Measurements from ENCODE around the gene ITSN1. TPM values are rescaled to one million over a fixed set of nuclear protein-coding genes. Genes with fewer than 3 reads are reported as not detected.
A peak's percentile ranks its signal among the peaks of the same experiment; 100 is the strongest.
"Not testable (repeated sequence)": the region's sequence is repeated elsewhere in the genome, so short reads cannot be mapped to it uniquely, and the experiment has no call there.

The ITSN1 gene
- total RNA-seq, 1 donor from 2014 or later, result 9.8 TPM

DNA sequence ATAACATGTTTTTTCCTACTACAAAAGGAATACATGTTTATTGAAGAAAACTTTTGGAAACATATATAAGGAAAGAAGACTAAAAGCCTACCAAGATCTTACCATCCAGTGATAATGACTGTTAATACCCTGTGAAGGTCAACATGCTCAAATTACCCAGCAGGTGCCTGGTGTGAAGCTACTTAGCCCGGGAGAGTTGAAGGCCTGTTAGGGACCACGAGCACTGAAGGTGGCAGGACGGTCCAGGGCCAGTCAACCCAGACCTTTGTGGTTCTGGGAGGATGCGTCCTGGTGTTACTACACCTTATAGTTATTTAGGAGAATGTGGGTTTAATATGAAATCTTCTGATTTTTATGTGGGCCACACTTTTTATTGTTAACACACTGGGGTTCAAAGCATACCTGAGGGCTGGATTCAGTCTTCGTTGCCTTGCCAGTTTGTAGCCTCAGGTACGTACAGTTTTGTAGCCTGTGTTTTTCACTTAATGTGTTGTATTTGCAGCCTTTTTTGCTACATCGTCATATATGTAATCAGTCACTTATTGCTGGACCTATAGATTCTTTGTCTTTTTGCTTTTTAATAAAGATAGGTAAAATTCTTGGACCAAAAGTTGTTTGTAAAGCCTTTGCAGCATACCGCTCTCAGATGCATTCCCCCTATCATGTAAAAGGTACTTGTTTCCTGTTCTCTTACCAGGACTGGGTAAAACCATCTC lies 9.8 kb downstream of the ITSN1 start:
- no peak for ATAC-seq

GRCh38 chr21:33654412-33654811 lies 12.1 kb downstream of the ITSN1 start:
- ATAC-seq, result no peak

GRCh38 chr21:33655588-33656221 lies 13.4 kb downstream of the ITSN1 start:
- ATAC-seq, result peak; percentile 88

GRCh38 chr21:33657124-33657820 lies 15.0 kb downstream of the ITSN1 start:
- ATAC-seq, result no peak

- no peak for ATAC-seq
Observed at GRCh38 chr21:33658919-33659567, 16.7 kb downstream of the ITSN1 start.

DNA sequence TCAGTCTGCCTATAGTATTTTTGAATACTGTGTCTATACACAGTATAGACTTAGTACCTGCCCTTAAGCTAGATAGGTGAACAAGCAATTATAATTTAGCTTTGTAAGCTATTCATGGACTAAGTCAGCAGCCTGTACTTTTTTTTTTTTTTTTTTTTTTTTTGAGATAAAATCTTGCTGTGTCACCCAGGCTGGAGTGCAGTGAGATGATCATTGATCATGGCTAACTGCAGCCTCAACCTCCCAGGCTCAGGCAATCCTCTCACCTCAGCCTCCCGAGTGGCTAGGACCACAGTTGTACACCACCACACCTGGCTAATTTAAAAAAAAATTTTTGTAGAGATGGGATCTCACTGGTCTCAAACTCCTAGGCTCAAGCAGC lies 17.3 kb downstream of the ITSN1 start:
- no peak for ATAC-seq

GRCh38 chr21:33660406-33660805 lies 18.1 kb downstream of the ITSN1 start:
- no peak for ATAC-seq

DNA sequence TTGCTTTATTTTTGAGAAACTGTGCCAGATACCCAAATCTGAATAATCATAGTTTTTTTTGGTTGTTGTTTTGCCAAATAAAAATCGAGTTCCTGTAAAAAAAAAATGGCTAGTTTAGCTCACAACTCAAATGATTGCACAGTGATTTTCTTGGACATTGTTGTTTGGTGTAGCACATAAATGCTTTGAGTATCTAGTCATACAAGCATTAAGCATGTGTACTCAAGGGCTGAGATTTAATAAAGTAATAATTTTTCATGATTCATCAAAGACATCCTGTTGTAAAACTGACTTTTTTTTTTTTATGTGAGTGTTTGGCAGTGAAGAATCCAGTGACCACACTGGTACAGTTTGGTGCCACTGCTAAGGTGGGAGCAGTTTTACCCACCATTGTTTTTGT lies 18.8 kb downstream of the ITSN1 start:
- ATAC-seq, result no peak

- no peak for ATAC-seq
Observed at GRCh38 chr21:33662046-33662445, 19.7 kb downstream of the ITSN1 start.

DNA sequence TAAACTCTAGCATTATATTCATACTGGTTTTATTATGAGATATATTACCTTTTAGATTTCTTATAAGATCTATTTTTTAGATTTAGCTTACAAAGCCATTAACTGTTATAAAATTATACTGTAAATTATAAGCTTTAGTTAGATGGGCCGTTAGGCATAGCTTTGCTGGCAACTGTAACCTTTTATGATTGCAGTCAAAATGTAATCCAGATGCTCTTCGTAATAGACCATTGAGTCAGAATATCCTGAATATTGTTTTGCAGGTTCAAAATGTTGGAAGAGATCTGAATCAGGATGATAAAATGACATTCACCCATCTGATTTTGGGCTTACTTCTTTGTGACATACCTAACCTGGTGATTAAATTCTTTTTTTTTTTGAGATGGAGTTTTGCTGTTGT lies 20.9 kb downstream of the ITSN1 start:
- ATAC-seq, result no peak

DNA sequence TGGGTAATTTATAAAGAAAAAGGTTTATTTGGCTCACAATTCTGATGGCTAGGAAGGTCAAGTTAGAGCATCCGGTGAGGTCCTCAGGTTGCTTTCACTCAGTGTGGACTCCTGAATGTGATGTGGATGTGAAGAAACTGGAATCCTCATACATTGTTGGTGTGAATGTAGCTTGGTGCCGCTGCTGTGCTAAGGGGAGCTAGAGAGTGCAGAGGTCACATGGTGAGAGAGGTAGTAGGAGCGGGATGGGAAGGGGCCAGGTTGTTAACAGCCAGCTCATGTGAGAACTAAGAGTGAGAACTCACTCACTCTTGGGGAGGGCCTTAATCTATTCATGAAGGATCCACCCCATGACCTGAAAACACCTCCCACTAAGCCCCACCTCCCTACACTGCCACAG lies 21.8 kb downstream of the ITSN1 start:
- no peak for ATAC-seq

DNA sequence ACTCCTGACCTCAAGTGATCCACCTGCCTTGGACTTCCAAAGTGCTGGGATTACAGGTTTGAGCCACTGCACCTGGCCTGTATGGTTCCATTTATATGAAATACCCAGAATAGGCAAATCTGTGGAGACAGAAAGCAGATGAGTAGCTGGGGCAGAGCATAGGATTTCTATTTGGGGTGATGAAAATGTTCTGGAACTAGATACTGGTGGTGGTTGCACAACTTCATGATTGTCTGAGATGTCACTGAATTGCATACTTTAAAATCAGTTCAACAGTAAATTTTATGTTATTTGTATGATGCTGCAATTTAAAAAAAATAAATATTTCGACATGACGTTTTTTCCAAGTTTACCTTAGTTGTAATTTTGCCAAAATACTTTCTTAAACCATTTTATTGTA lies 23.9 kb downstream of the ITSN1 start:
- ATAC-seq, result no peak

DNA sequence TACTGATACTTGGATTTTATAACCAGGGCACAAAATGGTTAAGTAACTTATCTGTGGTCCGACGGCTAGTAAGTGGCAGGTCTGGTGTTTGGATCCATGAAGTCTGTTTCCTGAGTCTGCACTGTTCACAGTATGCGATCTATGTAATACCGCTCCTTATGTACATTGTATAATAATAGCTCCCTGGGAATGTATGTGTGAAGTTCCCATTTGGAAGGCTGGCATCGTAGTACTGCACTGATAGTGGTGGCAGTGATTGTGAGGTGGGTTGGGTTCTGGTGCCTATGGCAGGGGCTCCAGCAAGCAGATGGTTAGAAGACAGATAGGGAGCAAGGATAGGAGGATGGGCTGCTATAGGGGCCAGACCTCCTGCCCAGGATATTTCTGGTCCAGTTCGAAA lies 25.3 kb downstream of the ITSN1 start:
- no peak for ATAC-seq

DNA sequence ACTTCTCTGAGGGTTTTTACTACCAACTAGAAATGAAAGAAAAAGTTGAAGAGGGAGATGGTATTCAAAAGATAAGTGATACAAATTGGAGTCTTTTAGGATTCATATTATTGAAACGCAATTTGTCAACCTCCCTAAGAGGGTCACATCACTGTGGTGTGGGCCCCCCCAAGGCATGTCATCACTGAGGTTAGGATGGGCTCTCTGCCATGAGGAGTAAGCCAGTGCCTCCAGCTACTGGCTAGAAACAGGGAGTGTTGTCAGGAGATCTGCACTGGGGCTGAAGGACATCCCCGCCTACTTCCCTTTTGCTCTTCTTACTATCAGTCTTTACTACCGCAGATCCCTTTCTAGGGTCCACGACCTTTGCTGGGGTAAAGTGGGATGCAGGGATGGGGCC lies 25.9 kb downstream of the ITSN1 start:
- ATAC-seq, result no peak

GRCh38 chr21:33668620-33669019 lies 26.3 kb downstream of the ITSN1 start:
- no peak for ATAC-seq

DNA sequence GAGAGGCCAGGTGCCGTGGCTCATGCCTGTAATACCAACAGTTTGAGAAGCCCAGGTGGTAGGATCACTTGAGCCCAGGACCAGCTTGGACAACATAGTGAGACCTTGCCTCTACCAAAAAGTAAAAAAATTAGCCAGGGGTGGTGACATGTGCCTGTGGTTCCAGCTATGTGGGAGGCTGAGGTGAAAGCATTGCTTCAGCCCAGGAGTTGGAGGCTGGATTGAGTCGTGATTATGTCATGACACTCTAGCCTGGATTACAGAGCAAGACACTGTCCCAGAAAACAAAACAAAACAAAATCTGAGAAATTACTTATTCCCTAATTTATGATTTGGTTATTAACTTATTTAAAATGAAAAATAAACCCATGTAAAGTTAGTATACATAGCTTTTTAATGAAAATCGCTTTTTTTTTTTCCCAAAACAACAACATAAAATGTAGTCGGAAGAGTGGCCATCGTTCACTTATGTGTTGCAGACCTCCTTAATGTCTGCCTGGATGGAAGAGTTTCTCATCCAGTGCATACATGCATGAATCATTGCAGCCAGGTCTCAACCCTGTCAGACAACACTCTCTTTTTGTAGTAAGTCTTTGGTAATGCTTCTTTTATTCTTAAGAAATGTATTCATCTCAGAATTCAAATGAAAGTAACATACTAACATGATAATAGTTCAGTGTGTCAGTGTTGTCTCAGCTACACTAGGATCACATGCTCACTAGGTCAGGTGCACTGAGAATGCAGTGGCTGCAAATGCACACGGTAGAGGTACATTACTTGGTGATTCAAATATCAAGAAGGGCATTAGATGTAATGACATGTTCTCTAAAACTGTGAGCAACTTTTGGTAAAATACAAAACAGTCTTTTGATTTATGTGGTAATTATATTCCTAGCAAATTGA lies 28.0 kb downstream of the ITSN1 start:
- peak; percentile 32 for ATAC-seq

DNA sequence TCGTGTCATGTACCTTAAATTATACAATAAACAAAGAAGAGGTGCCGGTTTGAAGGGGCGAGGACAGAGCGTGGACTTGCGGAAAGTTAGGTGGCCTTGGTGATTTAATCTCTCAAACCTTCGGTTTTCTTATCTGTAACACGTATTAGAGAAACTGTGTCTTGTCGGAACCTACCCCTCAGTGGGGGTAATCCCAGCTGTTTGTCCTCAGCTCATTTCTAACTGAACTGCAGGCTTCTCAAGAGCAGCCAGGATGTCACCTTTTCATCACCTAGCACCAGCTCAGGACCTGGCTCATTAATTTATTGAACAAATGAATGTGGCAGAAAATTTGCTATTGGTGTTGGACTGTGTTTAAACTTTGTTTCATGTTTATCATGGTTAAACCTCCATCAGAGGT lies 31.2 kb downstream of the ITSN1 start:
- no peak for ATAC-seq

GRCh38 chr21:33674226-33674625 lies 31.9 kb downstream of the ITSN1 start:
- ATAC-seq, result no peak

DNA sequence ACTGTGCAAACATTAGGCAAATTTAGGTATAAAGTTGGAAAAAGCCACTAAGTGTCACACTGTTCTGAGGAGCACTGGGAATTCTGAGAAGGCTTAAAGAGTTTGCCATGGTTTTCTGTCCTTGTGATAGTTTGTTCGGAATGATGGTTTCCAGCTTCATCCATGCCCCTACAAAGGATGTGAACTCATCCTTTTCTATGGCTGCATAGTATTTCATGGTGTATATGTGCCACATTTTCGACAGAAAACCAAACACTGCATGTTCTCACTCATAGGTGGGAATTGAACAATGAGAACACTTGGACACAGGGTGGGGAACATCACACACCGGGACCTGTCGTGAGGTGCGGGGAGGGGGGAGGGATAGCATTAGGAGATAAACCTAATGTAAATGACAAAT lies 34.4 kb downstream of the ITSN1 start:
- ATAC-seq, result not testable (repeated sequence)

- ATAC-seq, result no peak
Observed at GRCh38 chr21:33677450-33677849, 35.1 kb downstream of the ITSN1 start.

GRCh38 chr21:33680870-33681269 lies 38.6 kb downstream of the ITSN1 start:
- ATAC-seq, result no peak

DNA sequence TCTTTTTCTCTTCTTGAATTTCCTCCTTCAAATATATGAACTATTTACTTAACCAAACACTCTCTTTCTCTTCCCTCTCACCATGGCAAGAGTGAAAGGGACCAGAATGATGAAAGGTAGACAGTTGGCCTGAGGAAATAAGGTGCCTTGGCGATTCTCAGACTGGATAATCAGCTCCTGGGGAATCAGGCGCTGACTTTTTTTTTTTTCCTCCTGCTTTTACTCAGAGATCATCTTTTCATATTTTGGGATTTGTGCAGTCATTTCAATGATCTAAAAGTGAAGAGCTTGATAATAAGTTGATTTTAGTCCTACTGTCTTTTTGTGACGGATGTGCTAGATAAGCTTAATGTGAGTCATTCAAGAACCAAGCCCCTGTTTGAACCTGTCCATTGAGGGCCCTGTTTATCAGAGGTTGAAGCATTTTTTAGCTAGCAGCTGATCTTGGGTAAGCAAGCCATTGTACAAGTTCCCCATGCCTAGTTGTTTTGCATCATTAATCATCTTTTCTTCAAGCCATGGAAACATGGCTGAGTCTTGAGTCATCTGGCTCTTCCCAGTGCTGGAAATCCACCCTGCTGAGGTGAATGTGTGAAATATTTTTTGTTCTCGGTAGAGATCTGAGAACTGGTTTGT lies 40.8 kb downstream of the ITSN1 start:
- ATAC-seq, result peak; percentile 93
